ENCODE results near the gene RAD51AP2. TPM values are rescaled to one million over a fixed set of nuclear protein-coding genes. Genes with fewer than 3 reads are reported as not detected.

The RAD51AP2 gene
- total RNA-seq, 1 experiment from 2014 or later: not detected

DNA sequence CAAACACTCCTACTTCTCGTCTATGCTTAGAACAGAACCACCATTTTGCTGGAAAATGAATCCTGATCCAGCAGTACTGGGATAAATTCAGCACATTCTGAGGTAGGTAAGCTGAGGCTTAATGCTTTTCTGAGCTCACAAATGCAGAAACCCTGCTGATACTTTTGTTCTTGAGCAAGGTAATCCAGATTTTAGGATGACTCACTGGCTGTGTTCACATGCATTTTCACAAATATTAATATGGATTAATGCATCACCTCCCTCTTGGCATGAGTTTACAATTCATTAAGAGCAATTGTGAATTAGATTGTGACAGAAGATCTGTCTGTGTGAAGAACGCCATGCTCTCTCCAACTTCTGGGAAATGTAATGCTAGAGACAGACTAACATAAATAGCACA, 42.2 kb downstream of the RAD51AP2 start:
- ChIA-PET CTCF (no interaction called here), POLR2A (ENCODE audit: unreplicated experiment) (no interaction called here)
- no peaks in the 10 kb centered on the region for H3K36me3 ChIP-seq (ENCODE audit: low read depth, low read length)
- no peak overlapping the region for H3K4me2 ChIP-seq (ENCODE audit: low read length)
- H4K20me1 ChIP-seq (ENCODE audit: low read length): no peaks in the 10 kb centered on the region
- no peak overlapping the region for H3K4me3 ChIP-seq (ENCODE audit: low read length)
- H2AFZ ChIP-seq (ENCODE audit: low read length): no peak overlapping the region
- H3F3A ChIP-seq (ENCODE audit: low read length, unreplicated experiment): no peaks in the 10 kb centered on the region
- TF ChIP-seq EZH2 (IDR thresholded peaks at IDR 0.05; ENCODE audit: low read length, unreplicated experiment) (no peak), EZH2phosphoT487 (IDR thresholded peaks at IDR 0.05; ENCODE audit: borderline replicate concordance, low read length) (no peak)
- TF ChIP-seq, protein P1, sequence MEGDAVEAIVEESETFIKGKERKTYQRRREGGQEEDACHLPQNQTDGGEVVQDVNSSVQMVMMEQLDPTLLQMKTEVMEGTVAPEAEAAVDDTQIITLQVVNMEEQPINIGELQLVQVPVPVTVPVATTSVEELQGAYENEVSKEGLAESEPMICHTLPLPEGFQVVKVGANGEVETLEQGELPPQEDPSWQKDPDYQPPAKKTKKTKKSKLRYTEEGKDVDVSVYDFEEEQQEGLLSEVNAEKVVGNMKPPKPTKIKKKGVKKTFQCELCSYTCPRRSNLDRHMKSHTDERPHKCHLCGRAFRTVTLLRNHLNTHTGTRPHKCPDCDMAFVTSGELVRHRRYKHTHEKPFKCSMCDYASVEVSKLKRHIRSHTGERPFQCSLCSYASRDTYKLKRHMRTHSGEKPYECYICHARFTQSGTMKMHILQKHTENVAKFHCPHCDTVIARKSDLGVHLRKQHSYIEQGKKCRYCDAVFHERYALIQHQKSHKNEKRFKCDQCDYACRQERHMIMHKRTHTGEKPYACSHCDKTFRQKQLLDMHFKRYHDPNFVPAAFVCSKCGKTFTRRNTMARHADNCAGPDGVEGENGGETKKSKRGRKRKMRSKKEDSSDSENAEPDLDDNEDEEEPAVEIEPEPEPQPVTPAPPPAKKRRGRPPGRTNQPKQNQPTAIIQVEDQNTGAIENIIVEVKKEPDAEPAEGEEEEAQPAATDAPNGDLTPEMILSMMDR (conservative IDR thresholded peaks at IDR 0.05; ENCODE audit: low read depth, low read length): no peak
- no peak overlapping the region for H3K27ac ChIP-seq (ENCODE audit: low read length)
- no peak for DNase-seq
- no peaks in the 10 kb centered on the region for H3K9me2 ChIP-seq (replicated peaks; ENCODE audit: low read length)
- H3K9ac ChIP-seq (ENCODE audit: low read length): no peak overlapping the region
- BruUV-seq (replicated peaks): no TSS peak
- peaks cover 6% of the 10 kb centered on the region; the same call in 1 of the 2 replicates for H3K4me1 ChIP-seq (ENCODE audit: insufficient read depth, low read length)
- intact Hi-C loops (cut with micrococcal nuclease): no loop called here
- no peak for ATAC-seq
- no peaks in the 10 kb centered on the region for H3K27me3 ChIP-seq (ENCODE audit: low read length)
- no peaks in the 10 kb centered on the region for H3K79me2 ChIP-seq (ENCODE audit: low read length)
- H3K9me3 ChIP-seq (ENCODE audit: low read length): no peaks in the 10 kb centered on the region

DNA sequence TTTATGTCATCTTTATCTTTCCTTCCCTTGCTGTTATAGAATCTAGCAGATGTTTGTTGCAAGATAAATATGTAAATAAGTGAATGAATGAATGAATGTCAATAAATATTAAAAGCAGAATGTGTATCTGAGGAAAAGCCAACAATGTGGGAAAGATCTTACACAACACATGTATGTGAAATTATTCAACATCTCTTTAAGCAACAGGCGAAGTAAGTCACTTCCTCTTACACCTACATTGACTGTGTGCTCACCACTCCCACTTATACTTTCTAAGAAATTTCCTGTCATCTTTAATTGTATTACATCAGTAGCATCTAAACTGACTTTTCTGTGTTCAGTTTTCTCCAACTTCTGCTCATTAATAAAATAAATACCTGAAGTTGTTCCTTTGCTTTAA, 43.0 kb downstream of the RAD51AP2 start:
- TF ChIP-seq, protein P1 (conservative IDR thresholded peaks at IDR 0.05; ENCODE audit: low read depth, low read length): no peak
- no peak for TF ChIP-seq EZH2 (IDR thresholded peaks at IDR 0.05; ENCODE audit: low read length, unreplicated experiment)
- no peak for TF ChIP-seq EZH2phosphoT487 (IDR thresholded peaks at IDR 0.05; ENCODE audit: borderline replicate concordance, low read length)
- POLR2A ChIA-PET (ENCODE audit: unreplicated experiment): no interaction called here
- Histone ChIP-seq H3K36me3 (ENCODE audit: low read depth, low read length) (no peaks in the 10 kb centered on the region), H3K9me2 (replicated peaks; ENCODE audit: low read length) (no peaks in the 10 kb centered on the region), H3K9ac (ENCODE audit: low read length) (no peak overlapping the region), H3K4me1 (ENCODE audit: insufficient read depth, low read length) (peaks cover 8% of the 10 kb centered on the region; the same call in 1 of the 2 replicates), H4K20me1 (ENCODE audit: low read length) (no peaks in the 10 kb centered on the region), H3F3A (ENCODE audit: low read length, unreplicated experiment) (no peaks in the 10 kb centered on the region), H3K4me2 (ENCODE audit: low read length) (no peak overlapping the region), H3K4me3 (ENCODE audit: low read length) (no peak overlapping the region), H3K9me3 (ENCODE audit: low read length) (peaks cover 4% of the 10 kb centered on the region; the same call in 1 of the 2 replicates), H3K79me2 (ENCODE audit: low read length) (no peaks in the 10 kb centered on the region), H3K27ac (ENCODE audit: low read length) (no peak overlapping the region), H3K27me3 (ENCODE audit: low read length) (no peaks in the 10 kb centered on the region), H2AFZ (ENCODE audit: low read length) (no peak overlapping the region)
- no TSS peak for BruUV-seq (replicated peaks)
- intact Hi-C loops (cut with micrococcal nuclease): no loop called here
- ATAC-seq (no peak), DNase-seq (no peak)
- CTCF ChIA-PET: no interaction called here

DNA sequence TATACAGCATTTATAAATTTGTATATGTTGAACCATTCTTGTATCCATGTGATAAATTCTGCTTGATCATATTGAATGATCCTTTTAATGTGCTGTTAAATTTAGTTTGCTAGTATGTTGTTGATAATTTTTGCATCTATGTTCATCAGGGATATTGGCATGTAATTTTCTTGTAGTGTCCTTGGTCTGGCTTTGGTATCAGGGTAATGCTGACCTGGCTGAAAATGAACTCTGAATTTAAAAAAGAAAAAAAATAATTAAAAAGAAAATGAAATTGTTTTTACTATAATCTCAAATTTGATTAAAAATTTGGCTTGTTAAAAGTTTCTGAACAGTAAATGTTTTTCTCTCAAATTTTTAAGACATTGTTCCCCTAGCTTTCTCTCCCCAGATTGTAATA, 46.3 kb downstream of the RAD51AP2 start:
- H3F3A ChIP-seq (ENCODE audit: low read length, unreplicated experiment): no peaks in the 10 kb centered on the region
- DNase-seq: no peak
- H4K20me1 ChIP-seq (ENCODE audit: low read length): no peaks in the 10 kb centered on the region
- H3K9me2 ChIP-seq (replicated peaks; ENCODE audit: low read length): no peaks in the 10 kb centered on the region
- no peak for TF ChIP-seq EZH2phosphoT487 (IDR thresholded peaks at IDR 0.05; ENCODE audit: borderline replicate concordance, low read length)
- TF ChIP-seq, protein P1 (conservative IDR thresholded peaks at IDR 0.05; ENCODE audit: low read depth, low read length): no peak
- no peak overlapping the region for H2AFZ ChIP-seq (ENCODE audit: low read length)
- BruUV-seq (replicated peaks): no TSS peak
- intact Hi-C loops (cut with micrococcal nuclease): loop anchor here (1.0 kb wide), 1 partner anchor 199 kb away; no protein-coding TSS in a partner anchor
- H3K9me3 ChIP-seq (ENCODE audit: low read length): peaks cover 17% of the 10 kb centered on the region
- H3K27me3 ChIP-seq (ENCODE audit: low read length): no peaks in the 10 kb centered on the region
- no peak for ATAC-seq
- H3K9ac ChIP-seq (ENCODE audit: low read length): no peak overlapping the region
- POLR2A ChIA-PET (ENCODE audit: unreplicated experiment): no interaction called here
- H3K4me2 ChIP-seq (ENCODE audit: low read length): no peak overlapping the region
- H3K36me3 ChIP-seq (ENCODE audit: low read depth, low read length): no peaks in the 10 kb centered on the region
- no peak overlapping the region for H3K27ac ChIP-seq (ENCODE audit: low read length)
- CTCF ChIA-PET: no interaction called here
- peaks cover 8% of the 10 kb centered on the region; the same call in 1 of the 2 replicates for H3K4me1 ChIP-seq (ENCODE audit: insufficient read depth, low read length)
- no peaks in the 10 kb centered on the region for H3K79me2 ChIP-seq (ENCODE audit: low read length)
- no peak overlapping the region for H3K4me3 ChIP-seq (ENCODE audit: low read length)

Measured in PC-3 (cell line).